ENCODE measurements around the gene KDR. TPM values are rescaled to one million over a fixed set of nuclear protein-coding genes. Genes with fewer than 3 reads are reported as not detected.

KDR gene
- total RNA-seq, 3 donors from 2014 or later, result 0.05 TPM; not detected in 1

DNA sequence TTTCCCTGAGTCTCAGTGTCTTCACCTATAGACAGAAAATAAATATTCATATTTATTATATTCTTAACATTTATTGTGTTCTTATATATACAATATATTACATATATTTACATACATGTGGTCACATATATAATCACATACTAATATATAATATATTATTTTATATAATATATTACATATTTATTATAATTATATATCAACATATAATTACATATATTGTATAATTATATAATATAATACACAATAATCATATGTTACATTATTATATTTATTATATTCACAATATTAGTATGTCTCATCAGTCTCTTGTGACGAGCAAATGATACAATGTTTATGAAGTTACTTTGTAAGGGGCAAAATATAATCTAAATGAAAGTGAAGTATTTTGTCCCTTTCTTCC lies 87.7 kb downstream of the KDR start:
- Mint-ChIP-seq H3K4me3 (no peak overlapping the region), H3K4me1 (ENCODE audit: low read depth) (no peaks in the 10 kb centered on the region), H3K27me3 (ENCODE audit: low read depth) (peaks cover 5% of the 10 kb centered on the region), H3K36me3 (ENCODE audit: insufficient read depth) (no peaks in the 10 kb centered on the region), H3K9me3 (peaks cover 3% of the 10 kb centered on the region)
- ATAC-seq (no peak), DNase-seq (no peak)

DNA sequence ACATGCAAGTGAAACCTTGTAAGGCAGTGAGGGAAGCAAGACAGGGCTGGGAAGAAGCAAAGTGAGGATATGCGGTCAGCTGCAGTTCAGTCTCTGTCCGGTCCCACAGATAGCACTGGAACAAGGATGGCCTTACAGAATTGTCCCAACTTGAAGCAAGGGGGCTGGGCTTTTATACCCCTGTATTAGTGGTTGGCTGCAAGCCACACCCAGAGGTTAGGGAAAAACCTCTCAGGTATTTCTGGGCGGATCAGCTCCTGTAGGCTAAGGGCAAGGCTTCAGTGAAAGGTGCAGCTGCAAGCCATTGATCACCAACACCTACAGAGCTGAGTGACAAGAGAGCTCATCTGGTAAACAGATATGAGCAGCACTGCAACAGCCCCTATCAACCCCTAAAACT lies 89.0 kb downstream of the KDR start:
- H3K36me3 Mint-ChIP-seq (ENCODE audit: insufficient read depth), result no peaks in the 10 kb centered on the region
- H3K27me3 Mint-ChIP-seq (ENCODE audit: low read depth), result peaks cover 5% of the 10 kb centered on the region
- DNase-seq (no peak), ATAC-seq (no peak)
- H3K4me3 Mint-ChIP-seq, result no peak overlapping the region
- H3K9me3 Mint-ChIP-seq, result no peaks in the 10 kb centered on the region
- H3K4me1 Mint-ChIP-seq (ENCODE audit: low read depth), result no peaks in the 10 kb centered on the region

DNA sequence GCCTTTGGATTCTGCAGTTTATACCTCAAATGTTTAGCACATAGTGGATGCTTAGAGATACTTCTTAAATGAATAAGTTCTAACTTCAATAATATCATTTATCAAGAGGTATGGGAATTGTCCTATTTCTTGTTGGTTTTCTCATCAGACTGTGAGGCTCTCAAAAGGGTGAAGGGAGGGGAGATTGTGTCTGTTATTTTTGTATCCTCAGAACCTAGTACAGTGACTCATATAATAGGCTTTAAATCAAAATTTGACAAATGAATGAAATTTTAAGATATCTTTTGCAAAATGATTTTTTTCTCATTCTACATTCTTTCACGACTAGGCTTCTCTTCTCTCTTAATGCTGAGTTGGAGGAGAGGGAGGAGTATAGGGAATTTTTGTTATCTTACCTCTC lies 89.5 kb downstream of the KDR start:
- Mint-ChIP-seq H3K27me3 (ENCODE audit: low read depth) (peaks cover 5% of the 10 kb centered on the region), H3K9me3 (no peaks in the 10 kb centered on the region), H3K36me3 (ENCODE audit: insufficient read depth) (no peaks in the 10 kb centered on the region), H3K4me1 (ENCODE audit: low read depth) (no peaks in the 10 kb centered on the region), H3K4me3 (no peak overlapping the region)
- DNase-seq (no peak), ATAC-seq (no peak)

DNA sequence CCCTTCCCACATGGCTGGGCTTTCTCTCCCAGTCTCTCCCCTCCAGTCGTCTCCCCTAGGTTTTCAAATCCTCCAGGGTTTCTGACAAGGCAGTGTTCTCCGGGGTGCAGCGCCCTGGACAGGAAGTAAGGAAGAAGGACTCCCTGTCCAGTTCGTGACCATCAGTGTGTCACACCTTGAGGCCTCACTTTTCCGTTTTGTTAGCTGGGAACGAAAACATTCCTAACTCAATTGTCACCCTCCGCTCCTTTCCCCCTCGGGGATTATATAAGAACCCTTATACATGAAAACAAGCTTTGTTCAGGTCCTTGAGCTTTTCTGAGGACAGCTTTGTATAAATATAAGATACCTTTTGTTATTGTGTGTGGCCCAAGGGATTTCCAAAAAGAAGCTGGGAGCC lies 92.1 kb downstream of the KDR start:
- DNase-seq, result no peak
- Mint-ChIP-seq H3K4me1 (ENCODE audit: low read depth) (no peaks in the 10 kb centered on the region), H3K27me3 (ENCODE audit: low read depth) (peaks cover 5% of the 10 kb centered on the region), H3K9me3 (no peaks in the 10 kb centered on the region), H3K36me3 (ENCODE audit: insufficient read depth) (no peaks in the 10 kb centered on the region), H3K4me3 (no peak overlapping the region)
- ATAC-seq, result no peak

DNA sequence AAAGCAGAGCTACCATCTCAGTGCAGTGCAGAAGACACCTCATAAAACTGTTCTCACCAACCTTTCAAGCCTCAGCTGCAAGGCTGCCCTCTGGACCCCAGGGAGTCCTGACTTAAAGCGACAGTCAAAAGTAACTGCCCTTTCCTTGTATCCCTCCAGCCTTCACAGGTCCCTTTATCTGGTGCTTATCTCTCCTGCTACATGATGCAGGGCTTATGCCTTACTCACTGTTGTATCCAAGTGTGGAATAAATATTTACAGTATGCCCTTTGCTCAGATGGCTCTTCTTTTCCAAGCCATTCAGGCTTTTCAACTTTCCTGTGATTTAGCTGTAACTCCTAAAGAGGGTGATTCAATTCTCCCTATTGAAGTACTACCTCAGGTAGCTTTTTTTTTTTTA lies 92.6 kb downstream of the KDR start:
- peaks cover 5% of the 10 kb centered on the region for H3K27me3 Mint-ChIP-seq (ENCODE audit: low read depth)
- ATAC-seq, result no peak
- H3K36me3 Mint-ChIP-seq (ENCODE audit: insufficient read depth), result no peaks in the 10 kb centered on the region
- no peaks in the 10 kb centered on the region for H3K9me3 Mint-ChIP-seq
- DNase-seq, result no peak
- H3K4me1 Mint-ChIP-seq (ENCODE audit: low read depth), result no peaks in the 10 kb centered on the region
- no peak overlapping the region for H3K4me3 Mint-ChIP-seq

DNA sequence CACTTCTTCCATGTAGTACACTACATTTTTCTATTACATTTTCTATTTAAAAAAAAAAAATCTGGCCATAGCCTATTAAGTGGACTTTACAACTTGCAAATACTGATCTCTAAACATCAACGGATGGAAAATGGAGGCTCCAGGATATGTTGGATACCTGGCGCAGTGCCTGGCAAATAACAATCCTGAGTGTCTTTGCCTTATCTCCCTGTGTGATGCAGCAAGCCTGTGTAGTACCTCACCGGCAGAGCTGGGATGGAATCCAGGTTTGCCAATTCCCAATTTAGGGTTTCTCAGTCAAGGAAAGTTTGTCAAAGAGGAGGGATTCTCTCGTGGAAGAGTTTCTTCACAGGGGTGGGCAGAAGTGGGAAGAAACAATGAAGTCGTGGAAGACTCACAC lies 93.2 kb downstream of the KDR start:
- Mint-ChIP-seq H3K27me3 (ENCODE audit: low read depth) (peaks cover 5% of the 10 kb centered on the region), H3K4me1 (ENCODE audit: low read depth) (no peaks in the 10 kb centered on the region), H3K4me3 (no peak overlapping the region), H3K36me3 (ENCODE audit: insufficient read depth) (no peaks in the 10 kb centered on the region), H3K9me3 (no peaks in the 10 kb centered on the region)
- DNase-seq (no peak), ATAC-seq (no peak)

DNA sequence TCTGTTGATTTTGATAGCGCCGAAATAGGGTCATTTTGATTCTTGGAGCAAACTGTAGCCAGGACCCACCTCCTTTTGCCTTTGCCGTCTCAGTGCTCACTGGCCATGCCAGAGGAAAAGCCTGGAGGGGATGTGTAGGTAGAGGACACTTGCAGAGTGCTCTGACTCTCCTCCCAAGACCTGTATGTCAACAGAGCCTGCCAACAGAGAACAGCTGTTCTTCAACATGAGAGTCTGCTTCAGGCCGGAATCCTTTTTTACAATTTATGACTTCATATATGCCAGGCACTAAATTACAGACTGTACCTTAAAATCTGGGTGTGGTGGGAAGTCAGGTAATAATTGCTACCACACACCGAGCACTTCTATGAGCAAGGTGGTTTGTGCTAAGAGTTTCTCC lies 94.2 kb downstream of the KDR start:
- Mint-ChIP-seq H3K36me3 (ENCODE audit: insufficient read depth) (no peaks in the 10 kb centered on the region), H3K4me3 (no peak overlapping the region), H3K9me3 (no peaks in the 10 kb centered on the region), H3K27me3 (ENCODE audit: low read depth) (peaks cover 4% of the 10 kb centered on the region), H3K4me1 (ENCODE audit: low read depth) (no peaks in the 10 kb centered on the region)
- DNase-seq (no peak), ATAC-seq (no peak)

DNA sequence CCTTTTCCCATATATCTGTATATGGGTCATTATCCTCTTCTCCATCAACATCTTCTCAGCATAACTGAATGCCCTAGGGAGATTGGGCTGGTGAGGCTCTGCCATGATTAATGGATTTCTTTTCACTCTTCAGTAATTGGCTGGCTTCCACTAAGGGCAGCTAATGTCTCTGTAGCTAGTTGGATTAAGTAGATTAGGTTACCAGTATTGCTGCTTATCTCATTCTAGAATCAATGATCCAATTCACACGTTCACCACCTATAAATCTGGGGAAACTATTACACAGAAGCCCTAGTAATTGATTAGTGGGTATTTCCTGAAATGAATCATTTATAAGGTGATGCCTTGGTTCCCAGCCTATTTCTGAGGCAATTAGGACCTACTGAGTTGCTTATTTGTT lies 94.8 kb downstream of the KDR start:
- Mint-ChIP-seq H3K4me1 (ENCODE audit: low read depth) (no peaks in the 10 kb centered on the region), H3K27me3 (ENCODE audit: low read depth) (peaks cover 3% of the 10 kb centered on the region), H3K36me3 (ENCODE audit: insufficient read depth) (no peaks in the 10 kb centered on the region), H3K4me3 (no peak overlapping the region), H3K9me3 (no peaks in the 10 kb centered on the region)
- DNase-seq (no peak), ATAC-seq (no peak)

DNA sequence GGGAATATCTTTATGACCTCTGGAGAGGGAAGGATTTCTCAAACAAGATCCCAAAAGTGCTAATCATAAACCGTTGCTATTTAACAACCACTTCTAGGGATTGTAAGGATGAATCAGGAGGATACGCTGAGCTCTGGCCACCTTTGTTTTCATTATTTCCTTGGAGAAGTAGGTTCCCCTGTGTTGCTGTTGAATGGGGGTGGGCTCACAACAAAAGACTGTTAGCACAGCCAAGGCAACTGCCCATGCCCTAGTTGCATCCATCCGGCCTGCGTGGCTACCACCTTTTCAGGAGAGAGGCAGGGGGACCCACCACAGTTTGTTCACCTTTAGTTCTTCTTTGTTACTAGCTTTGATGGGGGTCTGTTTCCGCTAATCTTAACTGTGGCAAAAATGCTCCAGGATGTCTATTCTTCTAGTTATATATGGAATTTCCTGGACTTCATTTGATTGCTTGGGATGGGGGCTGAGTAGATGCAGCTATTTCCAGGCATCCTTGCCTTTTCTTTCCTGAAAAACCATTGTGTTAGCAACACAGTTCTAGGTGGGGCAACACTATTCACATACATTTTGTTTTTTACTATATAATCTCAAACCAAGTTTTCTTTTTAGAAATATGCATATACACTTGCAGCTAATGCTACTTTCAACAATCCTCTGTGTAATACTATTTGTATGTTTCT lies 95.4 kb downstream of the KDR start:
- H3K27me3 Mint-ChIP-seq (ENCODE audit: low read depth), result peaks cover 3% of the 10 kb centered on the region
- H3K4me1 Mint-ChIP-seq (ENCODE audit: low read depth), result no peaks in the 10 kb centered on the region
- H3K9me3 Mint-ChIP-seq, result no peaks in the 10 kb centered on the region
- H3K4me3 Mint-ChIP-seq, result no peak overlapping the region
- H3K36me3 Mint-ChIP-seq (ENCODE audit: insufficient read depth), result no peaks in the 10 kb centered on the region
- ATAC-seq, result no peak
- no peak for DNase-seq

DNA sequence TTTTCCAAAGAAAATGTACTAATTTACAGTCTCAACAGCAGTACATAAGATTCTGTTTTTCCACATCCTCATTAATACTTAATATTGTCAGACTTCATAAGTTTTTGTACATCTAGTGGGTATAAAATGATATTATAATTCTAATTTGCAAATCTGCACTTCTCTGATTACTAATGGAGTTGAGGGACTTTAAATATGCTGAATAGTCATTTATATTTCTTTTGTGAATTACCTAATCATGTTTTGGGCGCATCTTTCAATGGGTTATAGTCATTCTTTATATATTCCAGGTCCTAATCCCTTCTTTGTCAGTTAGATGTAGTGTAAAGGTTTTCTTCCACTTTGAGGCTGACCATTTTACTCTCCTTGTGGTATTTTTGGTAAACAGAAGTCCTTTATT lies 96.1 kb downstream of the KDR start:
- Mint-ChIP-seq H3K9me3 (no peaks in the 10 kb centered on the region), H3K36me3 (ENCODE audit: insufficient read depth) (no peaks in the 10 kb centered on the region), H3K4me3 (no peak overlapping the region), H3K27me3 (ENCODE audit: low read depth) (peaks cover 3% of the 10 kb centered on the region), H3K4me1 (ENCODE audit: low read depth) (no peaks in the 10 kb centered on the region)
- ATAC-seq (no peak), DNase-seq (no peak)

Other genes with a start within 250 kb of the KDR start
- 10 to 100 TPM in 2 of 3 donors, 1 to 10 TPM in 1; 9.4 to 21.0 (median 12.7) TPM for gene SRD5A3, start 220.6 kb upstream of the KDR start, total RNA-seq